HepG2 (cell line): Measurements from ENCODE around the gene TUBGCP4. TPM values are rescaled to one million over a fixed set of nuclear protein-coding genes. Genes with fewer than 3 reads are reported as not detected.

ENCODE experiments used
- ATAC-seq: fragments of 200-7000 bp; cut with Tn5 transposase; 3 replicates; pipeline ENCODE4 v1.9.1; 2020; ENCODE audit warnings: mild to moderate bottlenecking, moderate library complexity
- BruUV-seq: library from RNA; stranded (reverse); fragments of 400-500 nt; replicated peaks from 2 replicates; lab custom pipeline; 2021; lab: Mats Ljungman, UMichigan
- CTCF ChIA-PET: fragments of 300-600 bp; formaldehyde crosslinking; extraction: SDS; loops from one replicate; lab custom pipeline; 2021; ENCODE audit warnings: low total read pairs, inconsistent platforms, low intra/inter-chr PET ratio; lab: Yijun Ruan, JAX
- POLR2A ChIA-PET: fragments of 350-600 bp; sonication (Branson Sonifier 250); formaldehyde crosslinking; loops from one replicate; lab custom pipeline; 2020; ENCODE audit warnings: antibody characterized with exemption, inconsistent platforms; lab: Yijun Ruan, JAX
- DNase-seq: peaks from one replicate; pipeline ENCODE4 v3.0.0-alpha.2; 2015; ENCODE audit warnings: low spot score
- FAIRE-seq: peaks from 3 replicates; lab custom pipeline; 2011; peaks lifted over from hg19 to GRCh38; lab: Jason Lieb, UNC
- H2AFZ ChIP-seq: one replicate; pipeline ENCODE4 v1.6.1; 2011; ENCODE audit warnings: low read length, inconsistent platforms
- H3K27ac ChIP-seq: fragments of 300-600 bp; 3 replicates; pipeline ENCODE4 v1.8.0; 2011; ENCODE audit warnings: mixed run types, mild to moderate bottlenecking, mixed read lengths, low read length, inconsistent platforms; ENCODE audit not compliant: insufficient read depth; ENCODE audit errors: extremely low read length
- H3K27me3 ChIP-seq, 2 experiments: fragments of 200-600 bp in 1 of 2; 2 replicates in 1 of 2; 3 replicates in 1 of 2; pipeline versions ENCODE4 v1.6.0 to v1.8.0; 2011; ENCODE audit warnings: low read length in 2 of 2, mild to moderate bottlenecking in 2 of 2, moderate library complexity in 2 of 2, inconsistent platforms in 1 of 2; ENCODE audit not compliant: insufficient read depth in 2 of 2, control insufficient read depth in 1 of 2
- H3K36me3 ChIP-seq, 2 experiments: fragments of 200-600 bp in 1 of 2; replicated peaks in 1 of 2; 2 replicates in 1 of 2; 3 replicates in 1 of 2; pipeline versions ENCODE4 v1.5.1 to v1.8.0; 2011; ENCODE audit warnings: low read length in 2 of 2, inconsistent platforms in 1 of 2; ENCODE audit not compliant: insufficient read depth in 2 of 2, control insufficient read depth in 1 of 2
- H3K4me1 ChIP-seq: 2 replicates; pipeline ENCODE4 v1.5.1; 2012; ENCODE audit warnings: low read length, inconsistent platforms; ENCODE audit not compliant: insufficient read depth
- H3K4me2 ChIP-seq: 2 replicates; pipeline ENCODE4 v1.6.0; 2011; ENCODE audit warnings: low read depth, low read length, inconsistent platforms
- H3K4me3 ChIP-seq, 3 experiments: fragments of 200-600 bp in 1 of 3; sonication (generic), shearing (Covaris generic) in 1 of 3; replicated peaks in 1 of 3; 2 replicates each; pipeline ENCODE4 v1.5.1; 2011 to 2016; ENCODE audit warnings: low read length in 3 of 3, inconsistent platforms in 2 of 3, low read depth in 2 of 3, mild to moderate bottlenecking in 2 of 3, control low read depth in 1 of 3, mixed read lengths in 1 of 3; ENCODE audit not compliant: insufficient read depth in 1 of 3
- H3K79me2 ChIP-seq: one replicate; pipeline ENCODE4 v1.6.1; 2011; ENCODE audit warnings: low read length, inconsistent platforms; ENCODE audit not compliant: insufficient read depth
- H3K9ac ChIP-seq: 2 replicates; pipeline ENCODE4 v1.6.0; 2011; ENCODE audit warnings: mild to moderate bottlenecking, low read depth, low read length, inconsistent platforms; ENCODE audit not compliant: insufficient read depth
- H3K9me3 ChIP-seq: 2 replicates; pipeline ENCODE4 v1.5.1; 2012; ENCODE audit warnings: mild to moderate bottlenecking, low read length
- H4K20me1 ChIP-seq: 2 replicates; pipeline ENCODE4 v1.6.0; 2011; ENCODE audit warnings: inconsistent platforms, mild to moderate bottlenecking, low read length, moderate library complexity; ENCODE audit not compliant: insufficient read depth
- BHLHE40 ChIP-seq: IDR thresholded peaks from 2 replicates; pipeline ENCODE4 v1.6.1; 2011; ENCODE audit warnings: low read length, improper control_type of control experiment
- FOXJ3 ChIP-seq: sonication (generic); formaldehyde crosslinking; IDR thresholded peaks from 2 replicates; pipeline ENCODE4 v1.4.0; 2020; ENCODE audit warnings: missing genetic modification reagents, mild to moderate bottlenecking, borderline replicate concordance
- HDAC2 ChIP-seq: sonication (generic); formaldehyde crosslinking; IDR thresholded peaks from 2 replicates; pipeline ENCODE4 v1.4.0; 2020; ENCODE audit warnings: missing genetic modification reagents
- NR2F1 ChIP-seq, 2 experiments: fragments of 450-650 bp in 1 of 2; formaldehyde crosslinking in 1 of 2; IDR thresholded peaks; 2 replicates each; pipeline versions ENCODE4 v1.5.0 to v1.6.1; 2016 to 2020; ENCODE audit warnings: mild to moderate bottlenecking in 1 of 2, missing compliant biosample characterization in 1 of 2, missing genetic modification reagents in 1 of 2, moderate library complexity in 1 of 2
- RCOR2 ChIP-seq: IDR thresholded peaks from 2 replicates; pipeline ENCODE4 v1.6.1; 2016; ENCODE audit warnings: missing biosample characterization, missing genetic modification reagents
- SCMH1 ChIP-seq: sonication (generic); formaldehyde crosslinking; IDR thresholded peaks from 2 replicates; pipeline ENCODE4 v1.9.0; 2021; ENCODE audit warnings: missing genetic modification reagents, mild to moderate bottlenecking, borderline replicate concordance
- ZBTB20 ChIP-seq: sonication (generic); formaldehyde crosslinking; IDR thresholded peaks from 2 replicates; pipeline ENCODE4 v1.8.1; 2023; ENCODE audit warnings: missing genetic modification reagents, low read depth, mild to moderate bottlenecking, borderline replicate concordance
- ZNF180 ChIP-seq: sonication (generic); formaldehyde crosslinking; IDR thresholded peaks from 2 replicates; pipeline ENCODE4 v1.4.0; 2020; ENCODE audit warnings: low read depth, missing genetic modification reagents, borderline replicate concordance
- ZNF501 ChIP-seq: sonication (generic); formaldehyde crosslinking; IDR thresholded peaks from 2 replicates; pipeline ENCODE4 v1.5.1; 2020; ENCODE audit warnings: mild to moderate bottlenecking, moderate library complexity, missing genetic modification reagents
- ZZZ3 ChIP-seq: sonication (generic); formaldehyde crosslinking; IDR thresholded peaks from 2 replicates; pipeline ENCODE4 v1.4.0; 2020; ENCODE audit warnings: missing genetic modification reagents, mild to moderate bottlenecking, borderline replicate concordance
- WGBS: methylation state at CpG from one replicate; pipeline ENCODE4 v1.1.6; 2017; ENCODE audit warnings: low lambda C conversion rate; 5-methylcytosine and 5-hydroxymethylcytosine counted together
- in situ Hi-C: cut with HindIII; loops from 2 replicates; pipeline ENCODE4 v1.10.0; 2017; ENCODE audit warnings: low pct_unique_long_range_greater_than_20kb; ENCODE audit not compliant: extremely low pct_ligation_motif_present
- intact Hi-C: fragments of 100-400 bp; cut with micrococcal nuclease; formaldehyde crosslinking; loops from one replicate; pipeline ENCODE4 v1.10.0; 2022; ENCODE audit not compliant: unreplicated experiment
- polyA plus RNA-seq, 8 experiments: library from polyadenylated mRNA; depleted of rRNA in 3 of 8; stranded (reverse) in 7 of 8; unstranded in 1 of 8; fragments of >200 nt; fragmentation: Illumina TruSeq in 4 of 8; extraction: Trizol in 4 of 8; gene quantifications; 2 replicates each; pipeline versions ENCODE4 v1.2.1 to v1.2.3, GENCODE V29; 2011 to 2016; ENCODE audit warnings: low read depth in 4 of 8, missing spikeins in 1 of 8, mixed read lengths in 1 of 8; ENCODE audit not compliant: insufficient read depth in 1 of 8
- total RNA-seq, 5 experiments: library from RNA; depleted of rRNA; stranded (reverse); fragments of >200 nt; fragmentation: Illumina TruSeq; extraction: Trizol; gene quantifications; 2 replicates each; pipeline ENCODE4 v1.2.3, GENCODE V29; 2016; ENCODE audit warnings: low read depth in 1 of 5
- TF ChIP-seq, protein P1 (sequence below): IDR thresholded peaks from 2 replicates; pipeline ENCODE4 v1.6.1; 2016; ENCODE audit warnings: low read depth, borderline replicate concordance
- TF ChIP-seq, protein P2 (sequence below): sonication (generic); formaldehyde crosslinking; IDR thresholded peaks from 2 replicates; pipeline ENCODE4 v1.4.0; 2020; ENCODE audit warnings: missing genetic modification reagents, borderline replicate concordance
- TF ChIP-seq, protein P3 (sequence below): sonication (generic); formaldehyde crosslinking; IDR thresholded peaks from 2 replicates; pipeline ENCODE4 v1.5.0; 2020; ENCODE audit warnings: missing genetic modification reagents
- TF ChIP-seq, protein P4 (sequence below): sonication (generic); formaldehyde crosslinking; IDR thresholded peaks from 2 replicates; pipeline ENCODE4 v1.4.0; 2020; ENCODE audit warnings: mild to moderate bottlenecking, missing genetic modification reagents, borderline replicate concordance

The TUBGCP4 gene
- total and polyA plus RNA-seq, 2 of the 13 experiments (the other 11 are each of a cell fraction or from before 2014, with no cell fraction given): 15.0 to 20.5 TPM

DNA sequence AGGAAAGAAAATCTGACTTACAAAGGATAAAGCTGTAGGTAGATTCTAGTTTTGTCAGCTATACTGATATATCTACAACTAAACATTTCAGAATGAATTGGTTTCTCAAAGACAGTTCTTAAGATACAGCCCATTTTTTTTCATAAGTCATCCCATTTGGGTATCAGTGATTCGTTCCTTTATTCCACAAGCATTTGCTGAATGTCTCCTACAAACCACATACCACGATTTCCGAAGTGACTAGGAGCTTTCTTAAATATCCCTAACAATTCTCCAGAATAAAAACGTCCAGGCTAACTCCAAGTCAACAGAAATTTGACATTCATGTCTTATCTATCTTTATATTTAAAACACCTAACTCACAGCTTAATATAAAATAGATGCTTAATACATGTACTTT lies 62.3 kb downstream of the TUBGCP4 start:
- BruUV-seq: no TSS peak
- POLR2A ChIA-PET: no interaction called here
- DNase-seq (no peak), ATAC-seq (no peak), FAIRE-seq (no peak)
- no peak overlapping the region for H2AFZ ChIP-seq
- intact Hi-C loops (no loop called here), in situ Hi-C loops (loop anchor here (25.0 kb wide), 1 partner anchor 329 kb away; no protein-coding TSS in a partner anchor)
- 87% methylated on average over 4 of the region's 4 CpGs for WGBS
- no peak overlapping the region for H3K9ac ChIP-seq
- H3K27ac ChIP-seq: no peak overlapping the region
- H3K36me3 ChIP-seq: peaks cover 5 to 33% of the 10 kb centered on the region in 2 experiments
- H3K4me3 ChIP-seq: no peak overlapping the region
- CTCF ChIA-PET: no interaction called here
- H3K4me1 ChIP-seq: no peaks in the 10 kb centered on the region
- H4K20me1 ChIP-seq: no peaks in the 10 kb centered on the region
- H3K9me3 ChIP-seq: no peaks in the 10 kb centered on the region
- no peak overlapping the region for H3K4me2 ChIP-seq
- no peaks in the 10 kb centered on the region for H3K79me2 ChIP-seq
- no peaks in the 10 kb centered on the region for H3K27me3 ChIP-seq
- TF ChIP-seq, protein P1, sequence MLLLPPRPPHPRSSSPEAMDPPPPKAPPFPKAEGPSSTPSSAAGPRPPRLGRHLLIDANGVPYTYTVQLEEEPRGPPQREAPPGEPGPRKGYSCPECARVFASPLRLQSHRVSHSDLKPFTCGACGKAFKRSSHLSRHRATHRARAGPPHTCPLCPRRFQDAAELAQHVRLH (CRISPR knock-in tag): no peak
- no peak for TF ChIP-seq ZBTB20 (CRISPR knock-in tag)
- TF ChIP-seq ZNF501 (CRISPR knock-in tag): no peak
- no peak for TF ChIP-seq BHLHE40
- TF ChIP-seq FOXJ3: no peak
- no peak for TF ChIP-seq ZNF180 (CRISPR knock-in tag)
- TF ChIP-seq, protein P2, sequence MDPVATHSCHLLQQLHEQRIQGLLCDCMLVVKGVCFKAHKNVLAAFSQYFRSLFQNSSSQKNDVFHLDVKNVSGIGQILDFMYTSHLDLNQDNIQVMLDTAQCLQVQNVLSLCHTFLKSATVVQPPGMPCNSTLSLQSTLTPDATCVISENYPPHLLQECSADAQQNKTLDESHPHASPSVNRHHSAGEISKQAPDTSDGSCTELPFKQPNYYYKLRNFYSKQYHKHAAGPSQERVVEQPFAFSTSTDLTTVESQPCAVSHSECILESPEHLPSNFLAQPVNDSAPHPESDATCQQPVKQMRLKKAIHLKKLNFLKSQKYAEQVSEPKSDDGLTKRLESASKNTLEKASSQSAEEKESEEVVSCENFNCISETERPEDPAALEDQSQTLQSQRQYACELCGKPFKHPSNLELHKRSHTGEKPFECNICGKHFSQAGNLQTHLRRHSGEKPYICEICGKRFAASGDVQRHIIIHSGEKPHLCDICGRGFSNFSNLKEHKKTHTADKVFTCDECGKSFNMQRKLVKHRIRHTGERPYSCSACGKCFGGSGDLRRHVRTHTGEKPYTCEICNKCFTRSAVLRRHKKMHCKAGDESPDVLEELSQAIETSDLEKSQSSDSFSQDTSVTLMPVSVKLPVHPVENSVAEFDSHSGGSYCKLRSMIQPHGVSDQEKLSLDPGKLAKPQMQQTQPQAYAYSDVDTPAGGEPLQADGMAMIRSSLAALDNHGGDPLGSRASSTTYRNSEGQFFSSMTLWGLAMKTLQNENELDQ (CRISPR knock-in tag): no peak
- TF ChIP-seq SCMH1 (CRISPR knock-in tag): no peak
- TF ChIP-seq NR2F1 (CRISPR knock-in tag; IDR thresholded peaks at IDR 0.05): no peak
- TF ChIP-seq, protein P3, sequence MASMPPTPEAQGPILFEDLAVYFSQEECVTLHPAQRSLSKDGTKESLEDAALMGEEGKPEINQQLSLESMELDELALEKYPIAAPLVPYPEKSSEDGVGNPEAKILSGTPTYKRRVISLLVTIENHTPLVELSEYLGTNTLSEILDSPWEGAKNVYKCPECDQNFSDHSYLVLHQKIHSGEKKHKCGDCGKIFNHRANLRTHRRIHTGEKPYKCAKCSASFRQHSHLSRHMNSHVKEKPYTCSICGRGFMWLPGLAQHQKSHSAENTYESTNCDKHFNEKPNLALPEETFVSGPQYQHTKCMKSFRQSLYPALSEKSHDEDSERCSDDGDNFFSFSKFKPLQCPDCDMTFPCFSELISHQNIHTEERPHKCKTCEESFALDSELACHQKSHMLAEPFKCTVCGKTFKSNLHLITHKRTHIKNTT (CRISPR knock-in tag): no peak
- TF ChIP-seq RCOR2: no peak
- TF ChIP-seq HDAC2: no peak
- TF ChIP-seq ZZZ3 (CRISPR knock-in tag): no peak
- TF ChIP-seq, protein P4, sequence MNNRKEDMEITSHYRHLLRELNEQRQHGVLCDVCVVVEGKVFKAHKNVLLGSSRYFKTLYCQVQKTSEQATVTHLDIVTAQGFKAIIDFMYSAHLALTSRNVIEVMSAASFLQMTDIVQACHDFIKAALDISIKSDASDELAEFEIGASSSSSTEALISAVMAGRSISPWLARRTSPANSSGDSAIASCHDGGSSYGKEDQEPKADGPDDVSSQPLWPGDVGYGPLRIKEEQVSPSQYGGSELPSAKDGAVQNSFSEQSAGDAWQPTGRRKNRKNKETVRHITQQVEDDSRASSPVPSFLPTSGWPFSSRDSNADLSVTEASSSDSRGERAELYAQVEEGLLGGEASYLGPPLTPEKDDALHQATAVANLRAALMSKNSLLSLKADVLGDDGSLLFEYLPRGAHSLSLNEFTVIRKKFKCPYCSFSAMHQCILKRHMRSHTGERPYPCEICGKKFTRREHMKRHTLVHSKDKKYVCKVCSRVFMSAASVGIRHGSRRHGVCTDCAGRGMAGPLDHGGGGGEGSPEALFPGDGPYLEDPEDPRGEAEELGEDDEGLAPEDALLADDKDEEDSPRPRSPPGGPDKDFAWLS (CRISPR knock-in tag): no peak
